ENCODE data around the gene MRPL54. TPM values are rescaled to one million over a fixed set of nuclear protein-coding genes. Genes with fewer than 3 reads are reported as not detected.

The MRPL54 gene
- total and polyA plus RNA-seq, 11 donors, result 58.9 to 153 (median 69.2) TPM

DNA sequence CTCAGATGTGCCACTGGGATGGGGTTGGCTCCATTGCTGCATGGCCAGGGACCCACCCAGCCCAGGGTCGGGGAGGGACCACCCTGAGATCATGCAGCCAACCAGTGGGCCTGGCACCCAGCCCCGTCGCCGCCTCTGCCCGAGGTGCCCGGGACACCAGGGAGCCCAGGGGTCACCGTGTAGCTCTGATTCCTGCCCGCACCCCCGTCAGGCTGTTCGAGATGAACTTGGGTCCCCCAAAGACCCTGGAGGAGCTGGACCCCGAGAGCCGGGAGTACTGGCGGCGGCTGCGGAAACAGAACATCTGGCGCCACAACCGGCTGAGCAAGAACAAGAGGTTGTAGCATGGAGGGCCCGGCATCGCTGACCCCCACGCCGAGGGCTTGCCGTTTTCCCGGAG, 4.6 kb downstream of the MRPL54 start:
- ATAC-seq (no peak), DNase-seq (no peak)
- Histone ChIP-seq H3K36me3 (peaks cover 0 to 40% (median 28%) of the 10 kb centered on the region in 9 donors), H3K4me1 (peaks cover 0 to 14% (median 7%) of the 10 kb centered on the region in 12 donors), H3K27me3 (no peaks in the 10 kb centered on the region), H3K27ac (no peak overlapping the region), H3K4me3 (no peak overlapping the region), H3K9me3 (no peaks in the 10 kb centered on the region)
- WGBS, 4 donors, result 87 to 97% (median 92%) methylated on average over 11 to 23 of the region's 23 CpGs
- intact Hi-C loops (cut with DNase I), result loop anchor here in 4 of 10 donors (10.0 kb wide), 2 partner anchors 58 to 218 kb away; partner anchors contain the start of gene EEF2 (in 3 of the 4)
- TF ChIP-seq CTCF (IDR thresholded peaks at IDR 0.05), result no peak
- no peak for TF ChIP-seq POLR2A (IDR thresholded peaks at IDR 0.05)

- intact Hi-C loops (cut with DNase I), result loop anchor here in 4 of 10 donors (10.0 kb wide), 2 partner anchors 57 to 217 kb away; partner anchors contain the start of gene EEF2 (in 3 of the 4)
- no peak for DNase-seq
These were observed 5.7 kb downstream of the MRPL54 start for GRCh38 chr19:3768015-3768747.

DNA sequence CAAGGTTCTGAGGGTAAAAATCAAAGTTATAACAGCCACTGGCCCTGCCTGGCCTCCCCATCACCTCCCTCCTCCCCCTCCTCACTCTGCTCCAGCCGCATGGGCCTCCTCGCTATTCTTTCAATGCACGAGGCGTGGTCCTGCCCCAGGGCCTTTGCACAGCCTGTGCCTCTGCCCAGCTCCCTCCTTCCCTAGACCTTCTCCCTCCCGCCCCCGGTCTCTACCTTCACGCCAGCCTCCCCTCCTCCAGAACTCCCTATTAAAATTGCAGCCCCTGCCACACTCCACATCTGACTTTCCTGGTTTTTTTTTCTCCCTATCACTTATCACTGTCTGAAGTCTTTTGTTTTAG, 6.2 kb downstream of the MRPL54 start:
- ATAC-seq (no peak), DNase-seq (no peak)
- H3K4me1 ChIP-seq, result peaks cover 0 to 6% (median under 1%) of the 10 kb centered on the region in 12 donors
- TF ChIP-seq POLR2A (IDR thresholded peaks at IDR 0.05), result no peak
- no peak for TF ChIP-seq CTCF (IDR thresholded peaks at IDR 0.05)
- no peak overlapping the region for H3K27ac ChIP-seq
- peaks cover 0 to 40% (median 28%) of the 10 kb centered on the region in 9 donors for H3K36me3 ChIP-seq
- H3K27me3 ChIP-seq, result no peaks in the 10 kb centered on the region
- WGBS, 4 donors, result 89 to 98% (median 96%) methylated on average over 7 of the region's 7 CpGs
- H3K9me3 ChIP-seq, result no peaks in the 10 kb centered on the region
- intact Hi-C loops (cut with DNase I), result loop anchor here in 4 of 10 donors (10.0 kb wide), 2 partner anchors 56 to 216 kb away; partner anchors contain the start of gene EEF2 (in 3 of the 4)
- no peak overlapping the region for H3K4me3 ChIP-seq

More at GRCh38 chr19:3768015-3768747, 5.7 kb downstream of the MRPL54 start:
- no peaks in the 10 kb centered on the region for H3K27me3 ChIP-seq
- H3K27ac ChIP-seq, result no peak overlapping the region
- H3K4me1 ChIP-seq, result peaks cover 0 to 11% (median 5%) of the 10 kb centered on the region in 12 donors
- H3K4me3 ChIP-seq, result no peak overlapping the region
- H3K9me3 ChIP-seq, result no peaks in the 10 kb centered on the region
- ATAC-seq, result no peak
- TF ChIP-seq POLR2A (IDR thresholded peaks at IDR 0.05) (no peak), CTCF (IDR thresholded peaks at IDR 0.05) (no peak)
- 86 to 94% (median 90%) methylated on average over 13 to 25 of the region's 25 CpGs for WGBS, 4 donors
- peaks cover 0 to 40% (median 28%) of the 10 kb centered on the region in 9 donors for H3K36me3 ChIP-seq

GRCh38 chr19:3769494-3769893, 7.0 kb downstream of the MRPL54 start:
- TF ChIP-seq POLR2A (IDR thresholded peaks at IDR 0.05), result no peak
- TF ChIP-seq CTCF (IDR thresholded peaks at IDR 0.05), result no peak
- no peaks in the 10 kb centered on the region for H3K9me3 ChIP-seq
- no peak overlapping the region for H3K27ac ChIP-seq
- ATAC-seq (no peak), DNase-seq (no peak)
- H3K36me3 ChIP-seq, result peaks cover 0 to 40% (median 28%) of the 10 kb centered on the region in 9 donors
- H3K27me3 ChIP-seq, result no peaks in the 10 kb centered on the region
- intact Hi-C loops (cut with DNase I), result loop anchor here in 4 of 10 donors (10.0 kb wide), 2 partner anchors 55 to 215 kb away; partner anchors contain the start of gene EEF2 (in 3 of the 4)
- H3K4me1 ChIP-seq, result no peaks in the 10 kb centered on the region
- no peak overlapping the region for H3K4me3 ChIP-seq
- WGBS, 4 donors, result 84 to 92% (median 89%) methylated on average over 9 to 17 of the region's 17 CpGs

Measured in heart left ventricle (tissue), 16 donors.